K562 (cell line): ENCODE measurements around the gene HMSD. TPM values are rescaled to one million over a fixed set of nuclear protein-coding genes. Genes with fewer than 3 reads are reported as not detected.

Experiments used
- ADNP ChIP-seq: fragments of 200-800 bp; sonication (Bioruptor generic); IDR thresholded peaks from 2 replicates; pipeline ENCODE4 v1.6.1; 2016; ENCODE audit warnings: missing genetic modification characterization, missing compliant biosample characterization
- CBX3 ChIP-seq, 2 experiments: IDR thresholded peaks; 1 replicate in 1 of 2; 2 replicates in 1 of 2; pipeline ENCODE4 v1.6.1; 2012; ENCODE audit warnings: inconsistent platforms in 2 of 2, low read length in 2 of 2, borderline replicate concordance in 1 of 2, control low read depth in 1 of 2
- CHCHD3 ChIP-seq: fragments of 250-450 bp; sonication (Bioruptor Pico); IDR thresholded peaks from 2 replicates; pipeline ENCODE4 v2.1.2; 2022; ENCODE audit warnings: mild to moderate bottlenecking
- CUX1 ChIP-seq: fragments of 200-800 bp; sonication (Bioruptor generic); IDR thresholded peaks from 2 replicates; pipeline ENCODE4 v1.6.1; 2016; ENCODE audit warnings: missing genetic modification characterization, missing compliant biosample characterization
- DMBX1 ChIP-seq: fragments of 250-450 bp; sonication (Bioruptor Pico); IDR thresholded peaks from 2 replicates; pipeline ENCODE4 v1.8.0; 2022; ENCODE audit warnings: inconsistent platforms, mild to moderate bottlenecking, moderate library complexity, borderline replicate concordance
- ELK3 ChIP-seq: fragments of 450-650 bp; formaldehyde crosslinking; IDR thresholded peaks from 2 replicates; pipeline ENCODE4 v1.4.0; 2020; ENCODE audit warnings: mild to moderate bottlenecking
- HDAC1 ChIP-seq, 2 experiments: fragments of 450-650 bp; IDR thresholded peaks; 2 replicates each; pipeline ENCODE4 v1.6.1; 2016 to 2017; ENCODE audit warnings: inconsistent platforms in 1 of 2, mild to moderate bottlenecking in 1 of 2, moderate library complexity in 1 of 2
- HDAC3 ChIP-seq: fragments of 450-650 bp; IDR thresholded peaks from 2 replicates; pipeline ENCODE4 v1.6.1; 2018; ENCODE audit warnings: borderline replicate concordance, mild to moderate bottlenecking, moderate library complexity; ENCODE audit not compliant: partially characterized antibody
- PKNOX1 ChIP-seq: fragments of 450-650 bp; IDR thresholded peaks from 2 replicates; pipeline ENCODE4 v1.6.1; 2016
- TAL1 ChIP-seq: fragments of 450-650 bp; IDR thresholded peaks from 2 replicates; pipeline ENCODE4 v1.6.1; 2016; ENCODE audit warnings: mild to moderate bottlenecking
- THRA ChIP-seq: fragments of 450-650 bp; IDR thresholded peaks from 2 replicates; pipeline ENCODE4 v1.6.1; 2017; ENCODE audit warnings: mild to moderate bottlenecking, moderate library complexity
- YBX1 ChIP-seq: fragments of 450-650 bp; IDR thresholded peaks from 2 replicates; pipeline ENCODE4 v1.7.1; 2016; ENCODE audit warnings: mild to moderate bottlenecking
- ZNF134 ChIP-seq: fragments of 250-450 bp; sonication (Bioruptor Pico); conservative IDR thresholded peaks from 2 replicates; pipeline ENCODE4 v1.4.0; 2020
- ZNF511 ChIP-seq: sonication (generic); formaldehyde crosslinking; IDR thresholded peaks from 2 replicates; pipeline ENCODE4 v1.8.0; 2022; ENCODE audit warnings: mild to moderate bottlenecking, missing genetic modification reagents
- ZNF586 ChIP-seq: fragments of 450-650 bp; formaldehyde crosslinking; conservative IDR thresholded peaks from 2 replicates; pipeline ENCODE4 v1.4.0; 2020; ENCODE audit warnings: mild to moderate bottlenecking, moderate library complexity
- ZNF639 ChIP-seq, 2 experiments: fragments of 200-800 bp in 1 of 2; sonication (Bioruptor generic) in 1 of 2; sonication (generic) in 1 of 2; formaldehyde crosslinking in 1 of 2; IDR thresholded peaks in 1 of 2; conservative IDR thresholded peaks in 1 of 2; 2 replicates each; pipeline versions ENCODE4 v1.5.0 to v1.6.1; 2016 to 2020; ENCODE audit warnings: missing compliant biosample characterization in 1 of 2, missing genetic modification characterization in 1 of 2, missing genetic modification reagents in 1 of 2
- polyA plus RNA-seq, 8 experiments: library from polyadenylated mRNA; depleted of rRNA in 4 of 8; stranded (reverse) in 5 of 8; unstranded in 3 of 8; fragments of >200 nt; fragmentation: Nextera tagmentation in 2 of 8; fragmentation: Illumina TruSeq in 1 of 8; extraction: Ambion mirVana in 2 of 8; extraction: Trizol in 1 of 8; gene quantifications; 2 replicates each; pipeline versions ENCODE4 v1.2.1 to v1.2.3, GENCODE V29; 2011 to 2014; ENCODE audit warnings: inconsistent platforms in 1 of 8, missing spikeins in 1 of 8
- total RNA-seq, 7 experiments: library from RNA; depleted of rRNA in 6 of 7; stranded (reverse); fragments of >200 nt in 6 of 7; fragmentation: Illumina TruSeq in 2 of 7; extraction: Trizol in 2 of 7; gene quantifications; 2 replicates each; pipeline versions ENCODE4 v1.2.1 to v1.2.3, GENCODE V29; 2011 to 2021; ENCODE audit warnings: low replicate concordance in 1 of 7

The HMSD gene
- total and polyA plus RNA-seq, 9 of the 15 experiments (the other 6 are each of a cell fraction or from before 2014, with no cell fraction given) = 0.18 to 0.39 (median 0.33) TPM; not detected in 6

GRCh38 chr18:63969942-63970808 is 21.1 kb downstream of the HMSD start, which contains the start of gene SERPINB8 (continued):
- TF ChIP-seq ZNF511 (no peak), CBX3 (IDR thresholded peaks at IDR 0.05; ENCODE audit: borderline replicate concordance in 1 of 2, low read length in 2 of 2) (no peak), ZNF586 (CRISPR knock-in tag) (no peak), ELK3 (no peak), HDAC3 (no peak), CHCHD3 (CRISPR knock-in tag) (no peak), CUX1 (CRISPR knock-in tag) (no peak), HDAC1 (IDR thresholded peaks at IDR 0.05) (no peak), THRA (no peak), YBX1 (no peak), PKNOX1 (no peak), ZNF134 (CRISPR knock-in tag) (no peak), DMBX1 (CRISPR knock-in tag) (no peak), TAL1 (no peak), ZNF639 (CRISPR knock-in tag; conservative IDR thresholded peaks at IDR 0.05 in 1 of 2, IDR thresholded peaks at IDR 0.05 in 1 of 2) (peak in 1 of 2 experiments; percentile 74; a peak in 2 of 4 replicates), ADNP (no peak)
